ENCODE measurements around the gene AOAH. TPM values are rescaled to one million over a fixed set of nuclear protein-coding genes. Genes with fewer than 3 reads are reported as not detected.
"Not testable (repeated sequence)": the region's sequence is repeated elsewhere in the genome, so short reads cannot be mapped to it uniquely, and the experiment has no call there.

The AOAH gene
- total RNA-seq, 2 experiments from 2014 or later, result 19.4 to 26.8 TPM

GRCh38 chr7:36514289-36515243, 209.7 kb downstream of the AOAH start:
- Mint-ChIP-seq H3K27me3 (no peaks in the 10 kb centered on the region), H3K27ac (peak overlapping the region; percentile 31), H3K9me3 (peaks cover 4% of the 10 kb centered on the region), H3K36me3 (peaks cover 4% of the 10 kb centered on the region), H3K4me1 (peaks cover 11% of the 10 kb centered on the region), H3K4me3 (no peak overlapping the region)
- ATAC-seq (ENCODE audit: low read depth) (no peak), DNase-seq (no peak)
- POLR2A ChIA-PET, result no interaction called here

- Mint-ChIP-seq H3K36me3 (peaks cover 4% of the 10 kb centered on the region), H3K27ac (no peak overlapping the region), H3K27me3 (no peaks in the 10 kb centered on the region), H3K9me3 (peaks cover 4% of the 10 kb centered on the region), H3K4me3 (no peak overlapping the region), H3K4me1 (peaks cover 11% of the 10 kb centered on the region)
- ATAC-seq (ENCODE audit: low read depth) (no peak), DNase-seq (no peak)
- POLR2A ChIA-PET, result no interaction called here
These were observed 210.9 kb downstream of the AOAH start for GRCh38 chr7:36513393-36513792.

- no peak overlapping the region for H3K4me3 Mint-ChIP-seq
- DNase-seq, result no peak
- no peaks in the 10 kb centered on the region for H3K27me3 Mint-ChIP-seq
- POLR2A ChIA-PET, result no interaction called here
- peaks cover 4% of the 10 kb centered on the region for H3K9me3 Mint-ChIP-seq
- peaks cover 4% of the 10 kb centered on the region for H3K36me3 Mint-ChIP-seq
- no peak overlapping the region for H3K27ac Mint-ChIP-seq
- H3K4me1 Mint-ChIP-seq, result peaks cover 11% of the 10 kb centered on the region
- ATAC-seq (ENCODE audit: low read depth), result no peak
These were observed 211.7 kb downstream of the AOAH start for GRCh38 chr7:36512616-36513015.

GRCh38 chr7:36509962-36510361, 214.3 kb downstream of the AOAH start:
- H3K9me3 Mint-ChIP-seq, result no peaks in the 10 kb centered on the region
- H3K4me1 Mint-ChIP-seq, result no peaks in the 10 kb centered on the region
- H3K36me3 Mint-ChIP-seq, result no peaks in the 10 kb centered on the region
- ATAC-seq (ENCODE audit: low read depth) (no peak), DNase-seq (no peak)
- no peak overlapping the region for H3K4me3 Mint-ChIP-seq
- no peaks in the 10 kb centered on the region for H3K27me3 Mint-ChIP-seq
- H3K27ac Mint-ChIP-seq, result no peak overlapping the region
- POLR2A ChIA-PET, result no interaction called here

- Mint-ChIP-seq H3K27ac (no peak overlapping the region), H3K4me3 (no peak overlapping the region), H3K27me3 (no peaks in the 10 kb centered on the region), H3K36me3 (no peaks in the 10 kb centered on the region), H3K9me3 (peaks cover 5% of the 10 kb centered on the region), H3K4me1 (no peaks in the 10 kb centered on the region)
- ATAC-seq (ENCODE audit: low read depth) (no peak), DNase-seq (no peak)
- POLR2A ChIA-PET, result no interaction called here
These were observed 216.5 kb downstream of the AOAH start for GRCh38 chr7:36507475-36508440.

- no peaks in the 10 kb centered on the region for H3K36me3 Mint-ChIP-seq
- peaks cover 5% of the 10 kb centered on the region for H3K9me3 Mint-ChIP-seq
- no peaks in the 10 kb centered on the region for H3K4me1 Mint-ChIP-seq
- POLR2A ChIA-PET, result interaction anchor here (0.5 kb wide), 1 partner anchor 26 kb away, joined by 4 read pairs; no protein-coding TSS in a partner anchor
- H3K27me3 Mint-ChIP-seq, result no peaks in the 10 kb centered on the region
- no peak overlapping the region for H3K27ac Mint-ChIP-seq
- H3K4me3 Mint-ChIP-seq, result no peak overlapping the region
- no peak for DNase-seq
- ATAC-seq (ENCODE audit: low read depth), result no peak
These were observed 217.5 kb downstream of the AOAH start for GRCh38 chr7:36506820-36507219.

GRCh38 chr7:36506130-36506798, 218.0 kb downstream of the AOAH start:
- no peak for DNase-seq
- Mint-ChIP-seq H3K4me3 (no peak overlapping the region), H3K27me3 (no peaks in the 10 kb centered on the region), H3K36me3 (no peaks in the 10 kb centered on the region), H3K4me1 (no peaks in the 10 kb centered on the region), H3K9me3 (peaks cover 5% of the 10 kb centered on the region), H3K27ac (no peak overlapping the region)
- POLR2A ChIA-PET, result interaction anchor here (0.5 kb wide), 1 partner anchor 25 kb away, joined by 4 read pairs; no protein-coding TSS in a partner anchor
- no peak for ATAC-seq (ENCODE audit: low read depth)

- H3K36me3 Mint-ChIP-seq; H3K27me3 Mint-ChIP-seq; ATAC-seq (ENCODE audit: low read depth); POLR2A ChIA-PET; H3K4me1 Mint-ChIP-seq; H3K27ac Mint-ChIP-seq; H3K4me3 Mint-ChIP-seq; DNase-seq; H3K9me3 Mint-ChIP-seq: not testable (repeated sequence)
These were observed 219.7 kb downstream of the AOAH start for GRCh38 chr7:36504617-36505016.

GRCh38 chr7:36504216-36504615, 220.1 kb downstream of the AOAH start:
- H3K27me3 Mint-ChIP-seq; H3K9me3 Mint-ChIP-seq; H3K4me1 Mint-ChIP-seq; DNase-seq; H3K36me3 Mint-ChIP-seq; H3K4me3 Mint-ChIP-seq; H3K27ac Mint-ChIP-seq; POLR2A ChIA-PET; ATAC-seq (ENCODE audit: low read depth): not testable (repeated sequence)

- POLR2A ChIA-PET, result no interaction called here
- ATAC-seq (ENCODE audit: low read depth) (no peak), DNase-seq (no peak)
- H3K4me3 Mint-ChIP-seq, result no peak overlapping the region
- H3K36me3 Mint-ChIP-seq, result no peaks in the 10 kb centered on the region
- peaks cover 4% of the 10 kb centered on the region for H3K27me3 Mint-ChIP-seq
- peaks cover 2% of the 10 kb centered on the region for H3K4me1 Mint-ChIP-seq
- no peak overlapping the region for H3K27ac Mint-ChIP-seq
- H3K9me3 Mint-ChIP-seq, result peaks cover 1% of the 10 kb centered on the region
These were observed 226.5 kb downstream of the AOAH start for GRCh38 chr7:36497775-36498174.

GRCh38 chr7:36497176-36497575, 227.1 kb downstream of the AOAH start:
- POLR2A ChIA-PET; ATAC-seq (ENCODE audit: low read depth); H3K4me1 Mint-ChIP-seq; H3K4me3 Mint-ChIP-seq; H3K36me3 Mint-ChIP-seq; H3K27ac Mint-ChIP-seq; H3K9me3 Mint-ChIP-seq; H3K27me3 Mint-ChIP-seq; DNase-seq: not testable (repeated sequence)

- H3K9me3 Mint-ChIP-seq, result peaks cover 1% of the 10 kb centered on the region
- peaks cover 2% of the 10 kb centered on the region for H3K4me1 Mint-ChIP-seq
- ATAC-seq (ENCODE audit: low read depth) (no peak), DNase-seq (no peak)
- H3K4me3 Mint-ChIP-seq, result no peak overlapping the region
- H3K27ac Mint-ChIP-seq, result no peak overlapping the region
- H3K27me3 Mint-ChIP-seq, result peaks cover 4% of the 10 kb centered on the region
- POLR2A ChIA-PET, result no interaction called here
- no peaks in the 10 kb centered on the region for H3K36me3 Mint-ChIP-seq
These were observed 227.7 kb downstream of the AOAH start for GRCh38 chr7:36496576-36496975.

GRCh38 chr7:36491317-36491716, 233.0 kb downstream of the AOAH start:
- ATAC-seq (ENCODE audit: low read depth), result no peak
- Mint-ChIP-seq H3K27ac (no peak overlapping the region), H3K4me3 (no peak overlapping the region), H3K4me1 (peaks cover 4% of the 10 kb centered on the region), H3K36me3 (no peaks in the 10 kb centered on the region), H3K9me3 (no peaks in the 10 kb centered on the region), H3K27me3 (peaks cover 4% of the 10 kb centered on the region)
- POLR2A ChIA-PET, result no interaction called here
- no peak for DNase-seq

All from activated naive CD8-positive, alpha-beta T cell treated with anti-CD3 and anti-CD28 coated beads, Interleukin-2, amount 10 ng/mL, durations not matched to agents 7 days and 5 days (primary cell).